DLD1 (cell line): ENCODE data around the gene RHOV.

Experiments used
- in situ Hi-C: cut with HindIII; loops from 2 replicates; pipeline ENCODE4 v1.10.0; 2017; ENCODE audit warnings: low sequenced_read_pairs

Gene RHOV

GRCh38 chr15:40873694-40874561 lies at the start of gene RHOV:
Gene RHOV (minus strand): TSS chr15:40874234. CDS start chr15:40874139, 95 bp downstream.
- in situ Hi-C loops, result no loop called here

- in situ Hi-C loops, result no loop called here
These were observed 49.5 kb upstream of the RHOV start for GRCh38 chr15:40923551-40923950.

GRCh38 chr15:40922608-40923005 lies 48.6 kb upstream of the RHOV start:
- in situ Hi-C loops, result no loop called here

GRCh38 chr15:40921949-40922607 lies 48.0 kb upstream of the RHOV start:
- in situ Hi-C loops, result no loop called here

GRCh38 chr15:40918799-40919392 lies 44.9 kb upstream of the RHOV start:
- in situ Hi-C loops, result no loop called here

- in situ Hi-C loops, result no loop called here
These were observed 44.2 kb upstream of the RHOV start for GRCh38 chr15:40918146-40918798.

- in situ Hi-C loops, result no loop called here
These were observed 43.6 kb upstream of the RHOV start for GRCh38 chr15:40917585-40917984.

- in situ Hi-C loops, result no loop called here
These were observed 41.6 kb upstream of the RHOV start for GRCh38 chr15:40915679-40916078.

GRCh38 chr15:40915116-40915661 lies 41.2 kb upstream of the RHOV start:
- in situ Hi-C loops, result no loop called here

GRCh38 chr15:40914486-40914885 lies 40.5 kb upstream of the RHOV start:
- in situ Hi-C loops, result no loop called here

- in situ Hi-C loops, result no loop called here
These were observed 40.0 kb upstream of the RHOV start for GRCh38 chr15:40914013-40914412.

GRCh38 chr15:40912478-40912877 lies 38.4 kb upstream of the RHOV start:
- in situ Hi-C loops, result no loop called here

- in situ Hi-C loops, result no loop called here
These were observed 37.7 kb upstream of the RHOV start for GRCh38 chr15:40911693-40912092.

GRCh38 chr15:40911141-40911540 lies 37.1 kb upstream of the RHOV start:
- in situ Hi-C loops, result no loop called here

- in situ Hi-C loops, result loop anchor here (5.0 to 10.0 kb wide), 3 partner anchors 67 to 315 kb away; no protein-coding TSS in a partner anchor
These were observed 35.9 kb upstream of the RHOV start for GRCh38 chr15:40909662-40910630.

- in situ Hi-C loops, result loop anchor here (5.0 to 10.0 kb wide), 3 partner anchors 69 to 317 kb away; no protein-coding TSS in a partner anchor
These were observed 34.1 kb upstream of the RHOV start for GRCh38 chr15:40908095-40908494.

- in situ Hi-C loops, result loop anchor here (5.0 to 10.0 kb wide), 3 partner anchors 70 to 318 kb away; no protein-coding TSS in a partner anchor
These were observed 33.2 kb upstream of the RHOV start for GRCh38 chr15:40906991-40907802.

- in situ Hi-C loops, result loop anchor here (5.0 to 10.0 kb wide), 3 partner anchors 71 to 318 kb away; no protein-coding TSS in a partner anchor
These were observed 32.3 kb upstream of the RHOV start for GRCh38 chr15:40906091-40906990.
